SU-DHL-6 (cell line): ENCODE data around the gene ADAMTS18.

Source experiments
- H2AFZ ChIP-seq: fragments of 200-600 bp; sonication (generic); 2 replicates; pipeline ENCODE4 v1.6.1; 2014; ENCODE audit warnings: low read depth, mild to moderate bottlenecking, moderate library complexity, mixed read lengths, antibody characterized with exemption, low read length; ENCODE audit not compliant: severe bottlenecking
- H3F3A ChIP-seq: fragments of 200-600 bp; shearing (Covaris generic); 2 replicates; pipeline ENCODE4 v1.6.0; 2016; ENCODE audit warnings: antibody characterized with exemption, mild to moderate bottlenecking; ENCODE audit not compliant: insufficient read depth
- H3K27ac ChIP-seq: fragments of 200-600 bp; sonication (generic); 2 replicates; pipeline ENCODE4 v1.5.1; 2016; ENCODE audit warnings: low read depth, mild to moderate bottlenecking, low read length, moderate library complexity, mixed read lengths
- H3K27me3 ChIP-seq: fragments of 200-600 bp; sonication (generic), shearing (Covaris generic); 2 replicates; pipeline ENCODE4 v1.6.0; 2014; ENCODE audit warnings: mild to moderate bottlenecking, low read length
- H3K36me3 ChIP-seq: fragments of 200-600 bp; sonication (generic); 2 replicates; pipeline ENCODE4 v1.6.1; 2014; ENCODE audit warnings: mild to moderate bottlenecking, low read length, mixed read lengths
- H3K4me2 ChIP-seq: fragments of 300-600, 200-600 bp; shearing (Covaris generic), sonication (generic); 2 replicates; pipeline ENCODE4 v1.6.0; 2014; ENCODE audit warnings: low read length, low read depth, mild to moderate bottlenecking; ENCODE audit not compliant: poor library complexity, severe bottlenecking
- H3K4me3 ChIP-seq: fragments of 200-600 bp; sonication (generic); 2 replicates; pipeline ENCODE4 v1.5.1; 2014; ENCODE audit warnings: antibody characterized with exemption, low read length, mild to moderate bottlenecking, mixed read lengths; ENCODE audit not compliant: insufficient read depth, poor library complexity, severe bottlenecking
- H3K79me2 ChIP-seq: fragments of 200-600 bp; sonication (generic); 2 replicates; pipeline ENCODE4 v1.6.1; 2014; ENCODE audit warnings: mild to moderate bottlenecking, low read length, moderate library complexity; ENCODE audit not compliant: insufficient read depth
- H3K9ac ChIP-seq: fragments of 200-600 bp; sonication (generic); 2 replicates; pipeline ENCODE4 v1.7.0; 2014; ENCODE audit warnings: mild to moderate bottlenecking, low read length
- H3K9me2 ChIP-seq: fragments of 200-600 bp; sonication (generic); replicated peaks from 2 replicates; pipeline ENCODE4 v1.6.1; 2014; ENCODE audit warnings: low read length; ENCODE audit not compliant: insufficient read depth
- H3K9me3 ChIP-seq: fragments of 200-600 bp; sonication (generic); 2 replicates; pipeline ENCODE4 v1.6.1; 2014; ENCODE audit warnings: low read length, mixed read lengths; ENCODE audit not compliant: insufficient read depth
- H4K20me1 ChIP-seq: fragments of 200-600 bp; sonication (generic); 2 replicates; pipeline ENCODE4 v1.6.1; 2014; ENCODE audit warnings: low read depth, mild to moderate bottlenecking, antibody characterized with exemption, low read length, moderate library complexity, mixed read lengths
- CTCF ChIP-seq: fragments of 200-600 bp; sonication (generic); IDR thresholded peaks from one replicate; pipeline ENCODE4 v1.5.1; 2017; ENCODE audit warnings: antibody characterized with exemption, mild to moderate bottlenecking, low read length, moderate library complexity; ENCODE audit not compliant: insufficient read depth, poor library complexity, severe bottlenecking
- EZH2phosphoT487 ChIP-seq: fragments of 200-600 bp; sonication (generic), shearing (Covaris generic); conservative IDR thresholded peaks from 2 replicates; pipeline ENCODE4 v1.6.1; 2018; ENCODE audit warnings: mild to moderate bottlenecking, antibody characterized with exemption, low read length, moderate library complexity, mixed read lengths

ADAMTS18 gene

GRCh38 chr16:77374384-77374783, 60.5 kb downstream of the ADAMTS18 start:
- no peaks in the 10 kb centered on the region for H4K20me1 ChIP-seq
- no peak overlapping the region for H3K4me2 ChIP-seq
- H2AFZ ChIP-seq: no peak overlapping the region
- H3K9me2 ChIP-seq: no peaks in the 10 kb centered on the region
- H3K27me3 ChIP-seq: no peaks in the 10 kb centered on the region; the same call in 1 of the 2 replicates
- no peaks in the 10 kb centered on the region for H3K36me3 ChIP-seq
- no peak overlapping the region for H3K27ac ChIP-seq
- H3K4me3 ChIP-seq: no peak overlapping the region
- TF ChIP-seq EZH2phosphoT487: no peak
- no peak overlapping the region for H3K9ac ChIP-seq
- no peaks in the 10 kb centered on the region for H3K9me3 ChIP-seq
- H3F3A ChIP-seq: no peaks in the 10 kb centered on the region
- H3K79me2 ChIP-seq: no peaks in the 10 kb centered on the region

- no peaks in the 10 kb centered on the region for H3K36me3 ChIP-seq
- H3K4me2 ChIP-seq: no peak overlapping the region
- no peaks in the 10 kb centered on the region for H4K20me1 ChIP-seq
- H3F3A ChIP-seq: no peaks in the 10 kb centered on the region
- no peak overlapping the region for H3K9ac ChIP-seq
- no peak overlapping the region for H3K27ac ChIP-seq
- H2AFZ ChIP-seq: no peak overlapping the region
- H3K9me3 ChIP-seq: no peaks in the 10 kb centered on the region
- no peaks in the 10 kb centered on the region; the same call in 1 of the 2 replicates for H3K27me3 ChIP-seq
- TF ChIP-seq CTCF (no peak), EZH2phosphoT487 (no peak)
- H3K79me2 ChIP-seq: no peaks in the 10 kb centered on the region
- no peak overlapping the region for H3K4me3 ChIP-seq
- no peaks in the 10 kb centered on the region for H3K9me2 ChIP-seq
These were observed 61.1 kb downstream of the ADAMTS18 start for GRCh38 chr16:77373726-77374125.

- 0 out of 2 replicates have a peak, but pooled peaks cover 3% of the 10 kb centered on the region for H3K9me2 ChIP-seq
- H3K36me3 ChIP-seq: no peaks in the 10 kb centered on the region
- no peak overlapping the region for H3K27ac ChIP-seq
- no peaks in the 10 kb centered on the region for H3K9me3 ChIP-seq
- H3K4me3 ChIP-seq: no peak overlapping the region
- no peak for TF ChIP-seq CTCF
- no peak for TF ChIP-seq EZH2phosphoT487
- H2AFZ ChIP-seq: no peak overlapping the region
- H3F3A ChIP-seq: no peaks in the 10 kb centered on the region
- H3K4me2 ChIP-seq: no peak overlapping the region
- no peaks in the 10 kb centered on the region for H3K79me2 ChIP-seq
- H4K20me1 ChIP-seq: no peaks in the 10 kb centered on the region
- H3K9ac ChIP-seq: no peak overlapping the region
- H3K27me3 ChIP-seq: no peaks in the 10 kb centered on the region; the same call in 1 of the 2 replicates
These were observed 70.1 kb downstream of the ADAMTS18 start for GRCh38 chr16:77364770-77365169.

- no peak overlapping the region for H2AFZ ChIP-seq
- no peaks in the 10 kb centered on the region for H3K79me2 ChIP-seq
- no peak overlapping the region for H3K4me3 ChIP-seq
- no peak overlapping the region for H3K4me2 ChIP-seq
- H3K9me3 ChIP-seq: no peaks in the 10 kb centered on the region
- H4K20me1 ChIP-seq: no peaks in the 10 kb centered on the region
- no peak overlapping the region for H3K9ac ChIP-seq
- TF ChIP-seq EZH2phosphoT487: no peak
- TF ChIP-seq CTCF: no peak
- no peaks in the 10 kb centered on the region for H3F3A ChIP-seq
- H3K27me3 ChIP-seq: no peaks in the 10 kb centered on the region
- H3K9me2 ChIP-seq: 0 out of 2 replicates have a peak, but pooled peaks cover under 1% of the 10 kb centered on the region
- no peaks in the 10 kb centered on the region for H3K36me3 ChIP-seq
- H3K27ac ChIP-seq: no peak overlapping the region
These were observed 75.8 kb downstream of the ADAMTS18 start for GRCh38 chr16:77359065-77359502.
